HuH-7.5 (cell line): ENCODE data around the gene PRRG4.
"Not testable (repeated sequence)": the region's sequence is repeated elsewhere in the genome, so short reads cannot be mapped to it uniquely, and the experiment has no call there.

Experiments
- DNase-seq: peaks from one replicate; pipeline ENCODE4 v3.0.0; 2011; ENCODE audit warnings: low spot score

Gene PRRG4

GRCh38 chr11:32885556-32885955 is 55.8 kb downstream of the PRRG4 start:
- DNase-seq, result no peak

DNA sequence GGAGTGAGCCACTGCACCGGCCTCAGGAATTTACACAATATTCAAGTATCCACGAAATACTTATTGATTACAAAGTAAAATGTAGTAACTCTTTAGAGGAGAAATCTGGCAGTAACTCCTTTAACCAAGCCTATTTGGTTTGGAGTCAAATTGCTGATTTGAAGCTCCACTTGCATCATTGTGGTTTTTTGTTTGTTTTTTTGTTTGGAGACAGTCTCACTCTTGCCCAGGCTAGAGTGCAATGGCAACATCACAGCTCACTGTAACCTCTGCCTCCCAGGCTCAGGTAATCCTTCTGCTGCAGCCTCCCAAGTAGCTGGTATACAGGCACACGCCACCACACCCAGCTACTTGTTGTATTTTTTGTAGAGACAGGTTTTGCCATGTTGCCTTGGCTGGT is 56.5 kb downstream of the PRRG4 start:
- no peak for DNase-seq

- DNase-seq, result not testable (repeated sequence)
Measured at GRCh38 chr11:32887707-32888383, 58.1 kb downstream of the PRRG4 start.

GRCh38 chr11:32888384-32888710 is 58.6 kb downstream of the PRRG4 start:
- DNase-seq, result not testable (repeated sequence)

GRCh38 chr11:32888805-32889204 is 59.1 kb downstream of the PRRG4 start:
- DNase-seq, result no peak

GRCh38 chr11:32890843-32891656 is 61.3 kb downstream of the PRRG4 start:
- no peak for DNase-seq

DNA sequence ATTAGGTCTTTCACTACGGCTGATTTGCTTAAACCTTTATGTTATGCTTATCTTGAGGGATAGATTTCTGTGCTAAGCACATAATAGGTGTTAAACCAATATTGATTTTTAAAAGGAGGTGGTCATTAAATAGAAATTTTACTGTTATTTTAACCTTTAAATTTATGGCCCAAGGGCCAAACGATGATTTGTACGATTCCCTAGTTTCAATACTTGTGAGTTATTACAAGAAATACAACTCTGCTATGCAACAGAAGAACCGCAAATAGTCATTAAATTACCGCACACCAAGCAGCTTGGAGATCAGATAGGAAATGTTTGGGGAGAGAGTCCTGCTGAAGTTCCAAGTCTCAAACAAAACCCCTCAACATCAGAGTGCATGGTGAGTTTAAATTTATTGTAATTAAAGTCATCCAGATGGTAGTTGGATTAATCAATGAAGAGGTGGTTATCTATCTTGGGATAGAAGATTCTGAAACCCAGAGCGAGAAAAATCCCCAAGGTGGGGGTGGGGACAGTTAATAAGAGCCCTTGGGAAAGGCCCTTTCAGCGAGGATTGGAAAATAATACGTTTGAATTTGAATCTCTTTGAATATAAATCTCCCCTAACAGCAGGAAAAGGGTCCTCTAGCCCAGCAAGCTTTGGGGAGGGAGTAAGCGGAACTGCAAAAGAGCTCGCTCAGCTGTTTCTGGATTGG is 62.1 kb downstream of the PRRG4 start:
- peak; percentile 11 for DNase-seq

GRCh38 chr11:32892355-32893092 is 62.8 kb downstream of the PRRG4 start, which contains the start of gene QSER1:
TSS of gene QSER1 (plus strand) at chr11:32892811. CDS start at chr11:32893126, 315 bp downstream.
- peak; percentile 74 for DNase-seq

DNA sequence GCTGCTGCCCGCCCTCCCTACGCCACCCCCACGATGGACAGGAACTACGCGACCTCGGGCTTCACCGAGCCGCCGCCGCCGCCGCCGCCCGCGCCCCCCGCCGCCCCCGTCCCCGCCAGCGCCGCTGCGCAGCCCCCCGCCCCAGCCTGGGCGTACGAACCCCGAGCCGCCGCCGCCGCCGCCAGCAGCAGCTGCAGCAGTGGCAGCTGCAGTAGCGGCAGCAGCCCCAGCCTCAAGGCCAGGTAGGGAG is 63.3 kb downstream of the PRRG4 start:
- no peak for DNase-seq

DNA sequence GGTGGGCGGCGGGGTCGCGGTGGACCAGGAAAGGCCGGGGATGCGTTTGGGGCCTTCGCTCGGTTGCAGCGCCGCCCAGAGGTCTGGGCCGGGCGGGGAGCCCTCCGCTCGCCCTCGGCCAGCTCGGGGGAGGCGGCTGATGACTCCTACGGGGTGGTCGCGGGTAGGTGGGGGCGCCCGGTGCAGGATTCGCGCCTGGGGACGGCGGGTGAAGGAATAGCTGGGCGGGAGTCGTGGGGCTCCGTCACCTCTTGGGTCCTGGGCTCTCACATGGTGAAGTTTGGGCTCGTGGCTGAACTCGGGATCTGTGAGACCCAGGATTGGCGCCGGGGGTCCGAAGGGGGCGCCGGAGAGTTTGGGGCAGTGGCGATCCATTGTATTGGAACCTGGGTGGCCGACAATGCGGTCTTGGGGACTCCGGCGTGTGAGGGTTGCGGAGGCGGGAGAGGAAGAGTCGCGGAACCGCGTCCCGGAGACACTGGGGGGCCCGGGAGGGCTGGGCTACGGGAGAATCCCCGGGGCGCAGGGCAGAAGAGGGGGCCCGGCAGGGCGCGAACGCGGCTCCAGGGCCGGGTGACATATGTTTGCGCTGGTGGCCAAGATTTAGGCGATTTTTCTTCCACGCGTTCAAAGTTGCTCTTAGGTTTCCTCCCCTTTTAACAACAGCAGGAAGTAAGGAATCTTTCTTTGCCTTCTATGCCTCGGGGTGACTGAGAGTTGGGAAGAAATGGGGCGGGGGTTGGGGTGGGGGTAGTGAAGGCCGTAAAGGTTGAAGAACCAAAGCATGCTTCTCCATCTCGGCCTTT is 63.8 kb downstream of the PRRG4 start:
- DNase-seq, result peak; percentile 48

DNA sequence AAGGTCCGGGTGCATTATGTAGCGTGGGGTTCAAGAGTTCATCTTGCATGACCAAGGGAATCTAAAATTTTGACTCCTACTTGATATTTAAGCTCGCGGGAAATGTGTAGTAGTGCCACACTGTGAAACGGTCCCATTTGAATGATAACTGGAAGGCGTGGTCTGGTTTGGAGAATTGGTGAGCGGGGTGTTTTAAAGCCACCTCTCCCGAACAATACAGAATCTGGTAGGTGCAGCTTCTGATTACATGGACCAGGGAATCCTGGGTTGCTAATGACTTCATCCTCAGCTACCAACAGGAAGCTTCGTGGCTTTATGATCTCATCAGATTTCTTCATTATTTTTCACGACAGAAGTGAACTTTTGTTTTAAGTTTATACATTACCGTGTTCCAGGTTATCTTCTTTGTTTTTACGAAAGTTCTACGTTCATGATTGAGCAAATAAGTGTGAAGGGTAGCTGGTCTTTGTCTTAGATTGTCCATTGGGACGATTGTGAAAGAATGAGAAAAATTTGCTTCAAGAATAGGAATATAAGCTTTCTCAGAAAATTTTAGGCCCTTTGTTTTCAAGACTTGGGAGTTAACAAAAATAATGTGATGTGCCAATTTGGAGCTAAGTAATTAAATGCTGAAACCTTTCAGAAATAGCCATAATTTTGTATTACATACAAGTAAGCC is 64.6 kb downstream of the PRRG4 start:
- DNase-seq, result peak; percentile 59

GRCh38 chr11:32894921-32895320 is 65.2 kb downstream of the PRRG4 start:
- DNase-seq, result no peak

DNA sequence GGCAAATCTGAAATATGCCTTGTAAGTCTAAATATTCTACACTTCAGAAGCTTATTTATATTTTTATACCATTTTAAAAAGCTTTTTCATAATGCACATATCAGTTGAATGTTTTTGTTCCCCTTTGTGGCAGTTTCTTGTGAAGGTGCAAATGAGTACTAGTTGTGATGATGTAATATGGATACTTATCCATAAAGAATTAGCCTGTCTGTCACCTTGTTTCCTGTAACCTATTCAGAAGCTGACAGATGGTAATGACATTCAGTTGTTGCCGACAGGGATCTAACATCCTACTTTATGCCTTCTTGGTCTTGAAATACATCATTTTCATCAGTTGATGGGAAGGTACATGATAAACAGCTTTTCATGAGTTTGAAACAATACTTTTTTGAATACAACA is 65.7 kb downstream of the PRRG4 start:
- no peak for DNase-seq

DNA sequence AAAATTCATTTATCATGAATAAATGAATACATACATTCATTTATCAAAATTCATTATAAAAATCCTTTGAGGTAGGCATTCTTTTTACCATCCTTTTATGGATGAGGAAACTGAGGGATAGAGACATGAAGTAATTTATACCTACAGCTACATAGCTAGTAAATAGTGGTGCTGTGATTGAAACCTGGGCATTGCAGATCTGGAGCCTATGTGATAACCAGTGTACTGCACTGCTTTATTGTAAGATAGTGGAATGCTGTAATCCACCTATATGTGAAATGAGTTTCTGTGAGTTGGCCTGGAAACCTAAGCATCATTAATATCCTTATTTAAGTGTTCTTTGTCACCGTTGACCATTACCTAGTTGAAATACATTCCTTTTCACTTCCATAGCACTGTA is 67.4 kb downstream of the PRRG4 start:
- no peak for DNase-seq

- DNase-seq, result no peak
Measured at GRCh38 chr11:32899438-32899837, 69.7 kb downstream of the PRRG4 start.

DNA sequence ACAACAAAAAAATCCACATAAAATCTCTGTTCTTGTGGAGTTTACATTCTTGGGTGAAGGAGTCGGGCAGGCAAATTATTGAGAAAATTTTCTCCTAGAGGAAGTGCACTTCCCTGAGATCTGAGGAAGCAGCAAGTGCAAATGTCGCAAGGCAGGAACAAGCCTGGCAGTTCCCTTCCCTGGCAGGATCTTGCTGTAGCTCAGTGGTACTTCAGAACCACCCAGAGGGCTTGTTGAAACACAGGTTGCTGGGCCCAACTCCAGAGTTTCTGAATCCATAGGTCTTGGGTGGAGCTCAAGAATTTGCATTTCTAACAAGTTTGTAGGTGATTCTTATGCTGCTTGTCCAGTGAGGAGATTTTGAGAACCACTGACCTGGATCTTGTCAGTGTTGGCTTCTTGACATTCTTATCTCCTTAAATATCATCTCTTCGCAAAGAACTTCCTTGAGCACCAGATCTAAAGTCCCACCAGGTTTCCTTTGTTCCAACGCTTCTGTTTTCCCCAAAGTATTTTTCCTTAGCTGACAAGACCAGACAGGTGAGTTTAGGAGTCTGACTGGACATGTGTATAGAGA is 72.5 kb downstream of the PRRG4 start:
- no peak for DNase-seq

GRCh38 chr11:32905028-32905667 is 75.4 kb downstream of the PRRG4 start:
- no peak for DNase-seq
